GM18498 (cell line): ENCODE measurements around the gene IGF1R.
"Not testable (repeated sequence)": the region's sequence is repeated elsewhere in the genome, so short reads cannot be mapped to it uniquely, and the experiment has no call there.

Source experiments
- ATAC-seq: cut with Tn5 transposase; IDR thresholded peaks from one replicate; pipeline ENCODE4 v1.9.1; 2021; ENCODE audit warnings: mild to moderate bottlenecking, moderate library complexity; ENCODE audit not compliant: unreplicated experiment

Gene IGF1R

GRCh38 chr15:98955331-98955730, 307.0 kb downstream of the IGF1R start:
- ATAC-seq = no peak

DNA sequence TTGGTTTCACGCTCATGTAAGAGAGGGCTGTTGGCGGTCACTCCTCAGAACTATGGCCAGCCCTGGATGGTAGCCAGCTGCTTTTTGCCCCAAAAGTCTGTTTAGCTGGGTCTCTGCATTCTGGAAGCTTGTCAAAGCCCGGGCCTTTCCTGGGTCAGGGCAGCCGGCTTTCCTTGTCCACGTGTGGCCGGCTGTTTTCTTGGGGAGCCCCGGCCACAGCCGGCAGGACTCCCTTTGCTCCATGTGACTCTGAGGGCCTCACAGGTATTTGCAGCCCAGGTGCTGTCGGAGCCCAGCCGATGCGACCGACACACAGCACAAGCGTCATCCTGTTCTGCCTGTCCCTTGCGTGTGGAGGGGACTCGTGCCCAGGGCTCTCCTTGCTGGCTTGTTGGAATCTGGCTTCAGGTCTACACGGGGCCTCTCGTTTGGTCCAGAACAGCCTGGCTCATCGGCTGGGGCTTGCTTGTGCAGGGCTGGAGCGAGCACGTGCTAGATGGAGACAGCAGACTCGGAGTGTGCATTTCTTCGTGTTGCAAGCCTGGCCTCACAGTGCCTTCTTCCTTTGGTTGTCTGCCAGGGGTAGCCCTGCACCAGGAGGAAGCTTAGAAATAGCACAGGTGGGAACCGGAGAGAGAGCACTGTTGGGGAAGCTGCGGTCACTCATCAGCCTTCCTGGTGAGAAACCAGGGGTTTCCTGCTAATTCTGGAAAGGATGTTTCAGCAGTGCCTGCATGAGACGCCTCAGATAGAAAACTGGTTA, 307.8 kb downstream of the IGF1R start:
- no peak for ATAC-seq

DNA sequence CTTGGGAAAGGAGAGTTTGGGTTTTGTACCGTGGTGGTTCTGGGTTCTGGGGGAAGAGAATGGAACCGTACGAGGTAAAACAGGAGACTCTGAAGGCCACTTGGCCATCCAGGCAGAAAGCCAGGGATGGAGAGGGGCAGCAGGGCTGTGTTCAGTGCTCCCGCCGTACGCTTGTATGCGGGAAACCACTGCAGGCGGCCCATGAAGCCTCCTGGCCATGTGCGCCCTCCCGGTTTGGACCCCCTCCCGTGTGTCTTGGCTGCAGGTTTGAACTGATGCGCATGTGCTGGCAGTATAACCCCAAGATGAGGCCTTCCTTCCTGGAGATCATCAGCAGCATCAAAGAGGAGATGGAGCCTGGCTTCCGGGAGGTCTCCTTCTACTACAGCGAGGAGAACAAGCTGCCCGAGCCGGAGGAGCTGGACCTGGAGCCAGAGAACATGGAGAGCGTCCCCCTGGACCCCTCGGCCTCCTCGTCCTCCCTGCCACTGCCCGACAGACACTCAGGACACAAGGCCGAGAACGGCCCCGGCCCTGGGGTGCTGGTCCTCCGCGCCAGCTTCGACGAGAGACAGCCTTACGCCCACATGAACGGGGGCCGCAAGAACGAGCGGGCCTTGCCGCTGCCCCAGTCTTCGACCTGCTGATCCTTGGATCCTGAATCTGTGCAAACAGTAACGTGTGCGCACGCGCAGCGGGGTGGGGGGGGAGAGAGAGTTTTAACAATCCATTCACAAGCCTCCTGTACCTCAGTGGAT, 308.6 kb downstream of the IGF1R start:
- ATAC-seq = no peak

DNA sequence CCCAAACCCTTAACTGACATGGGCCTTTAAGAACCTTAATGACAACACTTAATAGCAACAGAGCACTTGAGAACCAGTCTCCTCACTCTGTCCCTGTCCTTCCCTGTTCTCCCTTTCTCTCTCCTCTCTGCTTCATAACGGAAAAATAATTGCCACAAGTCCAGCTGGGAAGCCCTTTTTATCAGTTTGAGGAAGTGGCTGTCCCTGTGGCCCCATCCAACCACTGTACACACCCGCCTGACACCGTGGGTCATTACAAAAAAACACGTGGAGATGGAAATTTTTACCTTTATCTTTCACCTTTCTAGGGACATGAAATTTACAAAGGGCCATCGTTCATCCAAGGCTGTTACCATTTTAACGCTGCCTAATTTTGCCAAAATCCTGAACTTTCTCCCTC, 309.3 kb downstream of the IGF1R start:
- ATAC-seq = no peak

GRCh38 chr15:98958076-98958475, 309.7 kb downstream of the IGF1R start:
- ATAC-seq = no peak

DNA sequence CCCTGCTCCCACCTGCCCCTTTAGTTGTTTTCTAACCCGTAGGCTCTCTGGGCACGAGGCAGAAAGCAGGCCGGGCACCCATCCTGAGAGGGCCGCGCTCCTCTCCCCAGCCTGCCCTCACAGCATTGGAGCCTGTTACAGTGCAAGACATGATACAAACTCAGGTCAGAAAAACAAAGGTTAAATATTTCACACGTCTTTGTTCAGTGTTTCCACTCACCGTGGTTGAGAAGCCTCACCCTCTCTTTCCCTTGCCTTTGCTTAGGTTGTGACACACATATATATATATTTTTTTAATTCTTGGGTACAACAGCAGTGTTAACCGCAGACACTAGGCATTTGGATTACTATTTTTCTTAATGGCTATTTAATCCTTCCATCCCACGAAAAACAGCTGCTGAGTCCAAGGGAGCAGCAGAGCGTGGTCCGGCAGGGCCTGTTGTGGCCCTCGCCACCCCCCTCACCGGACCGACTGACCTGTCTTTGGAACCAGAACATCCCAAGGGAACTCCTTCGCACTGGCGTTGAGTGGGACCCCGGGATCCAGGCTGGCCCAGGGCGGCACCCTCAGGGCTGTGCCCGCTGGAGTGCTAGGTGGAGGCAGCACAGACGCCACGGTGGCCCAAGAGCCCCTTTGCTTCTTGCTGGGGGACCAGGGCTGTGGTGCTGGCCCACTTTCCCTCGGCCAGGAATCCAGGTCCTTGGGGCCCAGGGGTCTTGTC, 310.7 kb downstream of the IGF1R start:
- ATAC-seq = no peak

GRCh38 chr15:98959640-98960007, 311.3 kb downstream of the IGF1R start:
- ATAC-seq = no peak

DNA sequence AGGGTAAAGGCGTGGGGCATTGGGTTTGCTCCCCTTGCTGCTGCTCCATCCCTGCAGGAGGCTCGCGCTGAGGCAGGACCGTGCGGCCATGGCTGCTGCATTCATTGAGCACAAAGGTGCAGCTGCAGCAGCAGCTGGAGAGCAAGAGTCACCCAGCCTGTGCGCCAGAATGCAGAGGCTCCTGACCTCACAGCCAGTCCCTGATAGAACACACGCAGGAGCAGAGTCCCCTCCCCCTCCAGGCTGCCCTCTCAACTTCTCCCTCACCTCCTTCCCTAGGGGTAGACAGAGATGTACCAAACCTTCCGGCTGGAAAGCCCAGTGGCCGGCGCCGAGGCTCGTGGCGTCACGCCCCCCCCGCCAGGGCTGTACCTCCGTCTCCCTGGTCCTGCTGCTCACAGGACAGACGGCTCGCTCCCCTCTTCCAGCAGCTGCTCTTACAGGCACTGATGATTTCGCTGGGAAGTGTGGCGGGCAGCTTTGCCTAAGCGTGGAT, 312.3 kb downstream of the IGF1R start:
- ATAC-seq = no peak

- ATAC-seq = no peak
Observed at GRCh38 chr15:98963444-98963843, 315.1 kb downstream of the IGF1R start.

GRCh38 chr15:98964466-98965133, 316.3 kb downstream of the IGF1R start:
- ATAC-seq = no peak

- ATAC-seq = not testable (repeated sequence)
Observed at GRCh38 chr15:98965134-98965491, 316.8 kb downstream of the IGF1R start.

- ATAC-seq = no peak
Observed at GRCh38 chr15:98965597-98965996, 317.3 kb downstream of the IGF1R start.

- no peak for ATAC-seq
Observed at GRCh38 chr15:98966091-98966787, 317.9 kb downstream of the IGF1R start.

DNA sequence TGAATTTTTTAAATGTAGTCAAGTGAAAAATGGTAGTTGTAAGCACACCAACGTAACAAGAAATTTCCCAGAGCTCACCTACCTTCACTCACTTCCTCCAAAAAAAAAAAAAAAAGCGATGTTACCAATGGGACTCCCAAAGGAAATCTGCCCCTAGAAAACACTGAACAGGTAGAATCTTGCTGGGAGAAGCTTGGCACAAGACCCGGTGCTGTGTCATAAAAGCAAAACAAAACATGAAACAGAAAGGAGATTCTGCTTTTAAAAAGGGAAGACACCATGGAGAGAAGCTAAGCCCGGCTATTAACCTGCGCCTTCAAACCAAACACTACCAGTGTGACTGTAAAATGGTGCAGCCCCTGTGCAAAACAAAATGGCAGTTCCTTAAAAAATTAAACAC, 318.8 kb downstream of the IGF1R start:
- no peak for ATAC-seq

DNA sequence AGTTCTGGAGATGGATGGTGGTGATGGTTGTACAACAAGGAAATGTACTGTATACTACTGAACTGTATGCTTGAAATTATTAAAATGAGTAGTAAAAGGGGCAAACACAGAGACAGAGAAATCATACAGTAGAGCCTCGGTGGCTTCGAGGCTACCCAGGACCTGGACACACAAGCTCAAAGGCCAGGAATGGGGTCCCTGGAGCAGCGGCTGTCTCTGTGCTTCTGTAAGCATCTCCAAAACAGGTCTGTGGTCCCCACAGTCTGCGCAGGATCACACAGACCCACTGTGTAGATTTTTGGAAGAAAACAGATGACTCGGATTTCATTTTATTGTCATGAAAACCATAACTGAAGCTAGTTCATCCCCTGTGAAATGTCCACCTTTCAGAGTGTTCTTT, 319.6 kb downstream of the IGF1R start:
- no peak for ATAC-seq

GRCh38 chr15:98968576-98968975, 320.2 kb downstream of the IGF1R start:
- ATAC-seq = no peak

DNA sequence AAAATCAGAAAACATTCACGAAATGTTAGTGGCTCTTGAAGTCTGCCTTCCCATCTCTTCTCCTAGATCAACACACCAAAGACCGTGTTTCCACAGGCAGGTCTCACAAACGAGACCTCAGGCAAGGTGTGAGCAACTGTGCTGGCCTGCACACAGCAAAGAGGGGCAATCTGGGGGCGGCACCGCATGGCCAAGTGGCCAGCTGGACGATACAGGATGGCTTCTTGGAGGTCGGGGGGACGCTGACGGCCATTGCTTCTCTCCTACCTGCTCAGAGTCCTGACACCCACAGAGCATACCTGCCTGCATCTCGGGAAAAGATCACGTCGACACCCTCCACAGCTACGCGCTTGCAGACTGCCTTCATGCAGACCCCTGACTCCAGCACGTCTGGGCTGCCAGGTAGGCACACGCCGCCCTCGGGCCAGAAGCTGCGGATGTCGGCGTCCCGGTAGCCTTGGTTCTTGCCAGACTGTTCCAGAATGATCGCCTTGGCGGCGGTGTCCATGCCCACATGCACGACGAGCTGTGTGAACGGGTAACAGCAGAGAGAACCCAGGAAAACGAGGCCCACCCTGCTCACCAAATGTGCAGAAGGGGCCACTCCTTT, 320.9 kb downstream of the IGF1R start:
- no peak for ATAC-seq

- no peak for ATAC-seq
Observed at GRCh38 chr15:98970799-98971198, 322.5 kb downstream of the IGF1R start.

DNA sequence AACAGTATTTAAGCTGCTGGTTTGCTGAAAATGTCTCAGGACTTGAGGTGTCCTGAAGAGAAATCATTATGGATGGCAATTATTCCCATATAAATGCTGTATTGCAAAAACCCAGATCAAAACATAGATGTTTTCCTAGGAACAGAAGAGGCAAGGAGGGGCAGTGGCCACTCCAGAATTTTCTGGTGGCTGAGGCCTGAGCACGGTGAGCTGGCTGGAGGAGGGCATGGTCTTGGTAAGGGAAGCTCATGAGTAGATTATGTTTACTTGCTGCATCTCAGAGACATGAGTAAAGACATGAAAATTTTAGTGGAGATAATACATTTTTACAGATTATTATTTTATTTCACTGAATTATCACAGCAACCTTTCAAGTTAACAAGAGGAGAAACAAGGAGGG, 328.2 kb downstream of the IGF1R start:
- ATAC-seq = no peak

DNA sequence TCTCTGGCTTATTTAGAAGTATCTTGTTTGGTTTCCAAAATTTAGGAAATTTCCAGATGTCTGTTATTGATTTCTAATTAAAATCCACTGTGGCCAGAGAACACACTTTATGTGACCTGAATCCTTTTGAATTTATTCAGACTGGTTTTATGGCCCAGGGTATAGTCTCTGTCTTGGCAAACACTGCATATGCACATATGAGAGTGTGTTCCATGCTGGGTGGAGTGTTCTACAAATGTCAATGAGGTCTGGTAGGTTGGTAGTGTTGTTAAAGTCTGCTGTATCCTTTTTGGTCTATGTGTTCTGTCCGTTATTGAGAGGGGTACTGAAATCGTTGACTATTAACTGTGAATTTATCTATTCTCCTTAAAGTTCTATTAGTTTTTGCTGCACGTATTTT, 329.1 kb downstream of the IGF1R start:
- no peak for ATAC-seq
